ENCODE measurements around the gene RAB10. TPM values are rescaled to one million over a fixed set of nuclear protein-coding genes. Genes with fewer than 3 reads are reported as not detected.
"Not testable (repeated sequence)": the region's sequence is repeated elsewhere in the genome, so short reads cannot be mapped to it uniquely, and the experiment has no call there.

The RAB10 gene
- polyA plus RNA-seq, 3 donors = 172 to 177 (median 175) TPM

DNA sequence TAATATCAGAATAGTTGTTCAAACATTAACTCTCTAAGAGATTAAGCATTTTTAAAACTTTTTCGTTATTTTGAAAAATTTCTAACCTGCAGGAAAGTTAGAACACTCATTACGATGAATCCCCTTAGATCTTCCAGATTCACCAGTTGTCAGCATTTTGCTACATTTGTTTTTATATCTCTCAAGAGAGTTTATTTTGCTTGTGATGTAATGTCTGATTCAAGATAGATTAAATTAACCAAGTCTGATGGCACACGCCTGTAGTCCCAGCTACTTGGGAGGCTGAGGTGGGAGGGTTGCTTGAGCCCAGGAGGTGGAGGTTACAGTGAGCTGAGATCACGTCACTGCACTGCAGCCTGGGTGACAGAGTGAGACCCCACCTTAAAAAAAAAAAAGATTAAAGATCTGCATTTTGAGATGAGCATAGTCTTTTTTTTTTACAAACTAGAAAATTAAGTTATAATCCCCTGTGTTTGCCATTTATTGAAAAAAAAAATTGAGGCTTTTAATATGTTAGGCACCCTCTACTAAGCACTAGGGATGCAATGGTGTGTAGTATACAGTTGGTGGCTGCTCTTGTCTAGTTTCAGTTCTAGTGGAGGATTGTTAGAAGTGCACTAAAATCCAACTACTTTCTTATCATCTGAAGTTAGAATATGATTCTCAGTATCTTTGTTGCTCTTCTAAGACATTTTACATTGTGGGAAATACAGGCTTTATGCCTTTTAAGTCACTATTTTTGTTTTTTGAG is 20.9 kb downstream of the RAB10 start:
- DNase-seq (ENCODE audit: low read depth in 3 of 3, low spot score in 2 of 3) = no peak

DNA sequence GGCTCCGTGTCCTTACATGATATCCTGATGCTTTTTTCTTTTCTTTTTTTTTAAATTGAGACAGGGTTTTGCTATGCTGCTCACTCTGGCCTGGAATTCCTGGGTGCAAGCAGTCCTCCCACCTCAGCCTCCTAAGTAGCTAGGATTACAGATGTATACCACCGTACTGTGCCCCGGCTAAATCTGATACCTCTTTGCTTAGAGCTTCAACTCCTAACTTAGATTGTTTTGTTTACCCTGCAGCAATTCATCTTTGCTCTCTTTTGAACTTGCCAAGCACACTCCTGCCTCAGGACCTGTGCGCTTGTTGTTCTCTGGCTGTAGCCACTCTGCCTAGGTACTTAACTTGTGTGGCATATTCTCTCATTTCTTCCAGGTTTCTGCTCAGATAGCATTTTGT is 24.5 kb downstream of the RAB10 start:
- no peak for DNase-seq (ENCODE audit: low read depth in 3 of 3, low spot score in 2 of 3)

DNA sequence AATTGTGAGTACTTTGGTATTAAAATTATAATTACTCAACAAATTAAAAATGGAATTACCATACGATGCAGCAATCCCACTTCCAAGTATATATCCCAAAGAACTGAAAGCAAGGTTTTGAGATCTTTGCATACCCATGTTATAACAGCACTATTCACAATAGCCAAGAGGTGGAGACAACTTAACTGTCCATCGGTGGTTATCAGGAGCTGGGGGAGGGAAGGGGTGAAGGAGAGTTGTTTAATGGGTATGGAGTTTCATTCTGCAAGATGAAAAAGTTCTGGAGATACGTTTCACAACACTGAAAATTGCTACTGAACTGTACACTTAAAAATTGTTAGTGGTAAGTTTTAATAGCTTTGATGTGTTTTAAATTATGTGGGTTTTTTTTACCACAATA is 25.7 kb downstream of the RAB10 start:
- DNase-seq (ENCODE audit: low read depth in 3 of 3, low spot score in 2 of 3) = no peak

GRCh38 chr2:26061539-26061938 is 27.7 kb downstream of the RAB10 start:
- no peak for DNase-seq (ENCODE audit: low read depth in 3 of 3, low spot score in 2 of 3)

DNA sequence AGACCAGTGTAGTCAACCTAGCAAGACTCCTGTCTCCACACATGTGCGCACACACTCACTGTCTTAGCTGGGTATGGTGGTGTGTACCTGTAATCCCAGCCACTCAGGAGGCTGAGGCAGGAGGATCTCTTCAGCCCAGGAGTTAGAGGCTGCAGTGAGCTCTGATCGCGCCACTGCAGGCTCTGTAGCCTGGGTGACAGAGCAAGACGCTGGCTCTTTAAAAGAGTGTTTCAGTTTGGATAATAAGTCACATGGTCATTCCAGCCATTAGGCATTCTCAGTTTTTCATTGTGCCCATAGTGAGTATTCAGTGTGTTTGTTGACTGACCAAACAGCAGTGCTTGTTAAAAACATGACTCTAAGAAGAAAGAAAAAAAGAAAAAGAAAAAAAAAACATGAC is 31.0 kb downstream of the RAB10 start:
- no peak for DNase-seq (ENCODE audit: low read depth in 3 of 3, low spot score in 2 of 3)

DNA sequence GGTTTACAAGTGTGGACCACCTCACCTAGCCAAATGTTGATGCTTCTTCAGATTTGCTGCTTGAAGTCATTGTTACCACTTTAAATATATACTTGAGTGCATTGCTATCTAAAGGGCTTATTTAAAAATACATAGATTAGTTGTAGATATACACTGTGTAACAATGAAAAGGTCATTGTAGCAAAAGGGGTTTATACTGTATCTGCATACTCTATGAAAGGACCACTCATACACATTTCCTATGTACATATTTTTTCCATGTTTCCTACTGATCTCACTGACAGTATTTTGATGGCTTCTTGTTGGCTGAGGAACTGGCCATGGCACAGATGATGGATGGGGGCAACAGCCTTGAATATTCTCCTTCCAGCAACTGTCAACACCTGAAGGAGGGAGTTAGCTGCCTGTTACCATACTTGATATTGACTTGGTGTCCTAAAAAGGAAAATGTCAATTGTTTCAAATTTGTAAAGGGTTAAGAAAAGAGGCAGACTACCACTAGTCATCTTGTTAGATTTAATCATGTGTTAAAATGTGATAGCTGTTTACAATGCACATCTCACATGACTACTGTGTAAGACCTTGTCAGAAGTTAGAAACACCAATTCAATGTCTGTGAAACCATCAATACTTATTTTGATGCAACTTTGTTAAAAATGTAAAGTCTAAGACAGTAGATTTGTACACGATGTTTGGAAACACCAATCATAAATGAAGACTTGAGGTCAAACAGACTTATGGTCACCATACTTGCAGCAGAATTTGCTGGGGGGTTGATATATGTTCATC is 33.5 kb downstream of the RAB10 start:
- no peak for DNase-seq (ENCODE audit: low read depth in 3 of 3, low spot score in 2 of 3)

- DNase-seq (ENCODE audit: low read depth in 3 of 3, low spot score in 2 of 3) = no peak
These were observed 34.2 kb downstream of the RAB10 start for GRCh38 chr2:26067980-26068507.

DNA sequence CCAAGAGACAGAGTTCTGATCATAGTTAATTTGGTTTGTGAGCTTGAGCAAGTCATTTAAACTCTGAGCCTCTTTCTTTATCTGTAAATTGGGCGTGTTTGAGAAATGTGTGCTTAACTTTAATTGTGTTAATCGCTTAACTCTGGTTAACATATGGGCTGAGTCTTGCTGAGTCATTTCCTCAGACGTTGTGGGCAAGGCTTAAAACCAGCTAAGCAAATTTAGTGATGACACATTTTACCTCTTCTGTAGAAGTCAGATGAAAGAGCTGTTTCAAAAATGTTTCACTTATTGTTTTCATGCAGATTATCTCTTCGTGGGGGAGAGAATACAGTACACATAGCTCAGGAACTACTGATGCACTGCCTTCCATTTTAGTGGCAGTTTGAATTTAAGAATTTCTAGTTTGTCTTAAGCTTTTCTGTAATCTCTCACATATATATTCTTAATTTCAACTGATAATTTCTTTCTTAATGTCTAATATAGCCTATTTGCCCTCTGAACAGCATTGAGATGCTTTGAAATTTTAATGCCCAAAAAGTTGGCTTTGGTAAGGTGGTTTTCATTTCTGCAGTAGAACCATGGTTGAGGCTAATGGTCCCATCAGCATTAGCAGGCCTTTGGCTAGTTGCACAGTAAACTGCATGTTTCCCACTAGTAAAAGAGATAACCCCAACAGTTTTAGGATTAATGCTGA is 34.9 kb downstream of the RAB10 start:
- DNase-seq (ENCODE audit: low read depth in 3 of 3, low spot score in 2 of 3) = no peak

DNA sequence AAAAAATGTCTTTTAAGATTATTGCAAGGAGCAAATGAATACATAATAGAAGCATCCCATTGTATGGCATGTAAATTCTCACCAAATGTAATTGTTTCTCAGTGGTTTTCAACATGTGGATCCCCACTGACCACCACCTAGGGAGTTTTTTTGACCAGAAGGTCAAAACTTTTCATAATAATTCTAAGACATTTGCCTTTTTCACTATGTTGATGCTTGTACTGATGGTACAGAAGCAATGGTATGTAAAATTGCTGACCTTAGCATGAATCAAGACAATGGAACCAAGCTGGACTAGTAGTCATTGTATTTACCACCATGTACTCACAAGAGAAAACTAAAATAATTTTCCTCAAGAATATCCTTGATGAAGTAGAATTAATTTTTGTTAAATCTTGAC is 36.8 kb downstream of the RAB10 start:
- no peak for DNase-seq (ENCODE audit: low read depth in 3 of 3, low spot score in 2 of 3)

GRCh38 chr2:26072925-26073768 is 39.3 kb downstream of the RAB10 start:
- no peak for DNase-seq (ENCODE audit: low read depth in 3 of 3, low spot score in 2 of 3)

- DNase-seq (ENCODE audit: low read depth in 3 of 3, low spot score in 2 of 3) = no peak
These were observed 39.9 kb downstream of the RAB10 start for GRCh38 chr2:26073830-26074229.

DNA sequence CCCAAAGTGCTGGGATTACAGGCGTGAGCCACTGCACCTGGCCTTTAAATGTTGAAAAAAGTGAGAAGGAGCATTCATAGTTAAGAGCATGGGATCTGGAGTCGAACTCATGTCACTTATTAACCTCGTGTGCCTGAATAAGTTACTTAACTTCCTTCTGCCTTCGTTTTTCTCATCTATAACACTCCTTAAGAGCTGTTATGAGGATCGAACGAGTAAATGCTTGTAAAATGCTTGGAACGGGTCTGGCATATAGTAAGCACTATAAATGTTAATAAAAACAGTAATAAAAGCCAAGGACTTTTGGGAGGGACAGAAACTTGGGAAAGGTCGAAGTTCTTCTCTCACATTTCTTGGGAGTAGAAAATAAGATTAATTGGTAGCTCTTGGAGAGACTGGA is 40.8 kb downstream of the RAB10 start:
- no peak for DNase-seq (ENCODE audit: low read depth in 3 of 3, low spot score in 2 of 3)

- DNase-seq (ENCODE audit: low read depth in 3 of 3, low spot score in 2 of 3) = no peak
These were observed 41.3 kb downstream of the RAB10 start for GRCh38 chr2:26075173-26075572.

GRCh38 chr2:26076001-26076587 is 42.2 kb downstream of the RAB10 start:
- no peak for DNase-seq (ENCODE audit: low read depth in 3 of 3, low spot score in 2 of 3)

DNA sequence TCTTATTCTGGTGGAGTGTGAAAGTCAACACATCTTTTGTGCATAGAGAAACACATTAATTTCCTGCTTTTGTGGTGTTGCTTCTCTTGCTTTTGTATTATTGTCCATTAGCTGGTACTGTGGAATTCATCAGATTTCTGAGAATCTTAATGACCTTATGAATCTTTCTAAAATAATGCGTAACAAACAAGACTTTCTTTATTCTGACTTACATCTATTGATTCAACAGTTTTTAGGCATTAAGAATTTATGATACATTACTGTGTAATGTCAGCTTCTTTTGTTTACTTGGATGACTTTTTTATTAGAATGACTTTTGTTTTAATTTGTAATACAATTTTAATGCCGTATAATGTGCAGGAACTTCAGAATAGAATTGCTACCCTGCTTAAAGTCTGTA is 43.4 kb downstream of the RAB10 start:
- no peak for DNase-seq (ENCODE audit: low read depth in 3 of 3, low spot score in 2 of 3)

DNA sequence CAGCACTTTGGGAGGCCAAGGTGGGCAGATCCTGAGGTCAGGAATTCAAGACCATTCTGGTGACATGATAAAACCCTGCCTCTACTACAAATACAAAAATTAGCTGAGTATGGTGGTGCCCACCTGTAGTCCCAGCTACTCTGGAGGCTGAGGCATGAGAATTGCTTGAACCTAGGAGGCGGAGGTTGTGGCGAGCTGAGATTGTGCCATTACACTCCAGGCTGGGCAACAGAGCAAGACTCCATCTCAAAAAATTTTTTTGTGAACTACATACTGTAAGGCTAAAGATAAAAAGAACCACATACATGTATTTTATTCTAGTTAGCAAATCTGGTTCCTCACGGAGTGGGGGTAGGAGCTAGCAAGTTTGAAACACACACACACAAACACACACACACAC is 45.1 kb downstream of the RAB10 start:
- no peak for DNase-seq (ENCODE audit: low read depth in 3 of 3, low spot score in 2 of 3)

DNA sequence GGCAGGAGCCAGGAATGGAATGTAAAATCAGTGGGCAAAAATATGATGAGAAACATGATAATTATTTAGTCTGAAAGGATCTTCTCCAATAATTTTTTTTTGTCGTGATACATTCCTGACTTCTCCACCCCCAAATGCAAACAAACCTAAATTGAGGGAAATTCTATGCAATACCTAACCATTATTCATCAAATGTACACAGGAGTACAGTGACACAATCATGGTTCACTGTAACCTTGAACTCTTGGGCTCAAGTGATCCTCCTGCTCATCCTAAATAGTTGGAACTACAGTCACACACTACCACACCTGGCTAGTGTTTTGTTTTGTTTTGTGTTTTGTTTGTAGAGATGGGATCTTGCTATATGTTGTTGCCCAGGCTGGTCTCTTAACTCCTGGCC is 46.5 kb downstream of the RAB10 start:
- DNase-seq (ENCODE audit: low read depth in 3 of 3, low spot score in 2 of 3) = no peak

GRCh38 chr2:26080925-26081324 is 47.0 kb downstream of the RAB10 start:
- not testable (repeated sequence) for DNase-seq (ENCODE audit: low read depth in 3 of 3, low spot score in 2 of 3)

DNA sequence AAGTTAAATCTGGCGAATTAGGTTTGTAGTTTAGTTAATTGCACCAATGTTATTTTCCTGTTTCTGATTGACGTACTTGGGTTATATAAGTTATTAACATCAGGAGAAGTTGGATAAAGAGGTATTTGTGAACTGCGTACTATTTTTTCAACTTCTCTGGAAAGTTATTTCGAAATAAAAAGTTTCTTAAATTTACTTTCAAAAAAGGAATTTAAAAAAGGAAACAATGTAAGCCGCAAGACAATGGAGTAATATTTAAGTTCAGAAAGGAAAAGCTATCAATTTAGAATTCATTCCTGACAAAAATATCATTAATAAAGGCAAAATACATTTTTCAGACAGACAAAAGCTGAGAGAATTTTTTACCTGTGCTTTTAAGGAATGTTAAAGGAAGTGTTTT is 47.7 kb downstream of the RAB10 start:
- no peak for DNase-seq (ENCODE audit: low read depth in 3 of 3, low spot score in 2 of 3)

GRCh38 chr2:26086155-26086637 is 52.3 kb downstream of the RAB10 start:
- DNase-seq (ENCODE audit: low read depth in 3 of 3, low spot score in 2 of 3) = no peak

All from right renal cortex interstitium (tissue), 3 donors.